Progenitor cell of endocrine pancreas (in vitro differentiated cells): ENCODE data around the gene NKAIN2. TPM values are rescaled to one million over a fixed set of nuclear protein-coding genes. Genes with fewer than 3 reads are reported as not detected.

Experiments
- DNase-seq: peaks from one replicate; pipeline ENCODE4 v3.0.0; 2021; ENCODE audit warnings: low spot score; ENCODE audit not compliant: unreplicated experiment
- H3K27ac Mint-ChIP-seq: 2 replicates; pipeline ENCODE4 v1.8.0; 2021; ENCODE audit warnings: mild to moderate bottlenecking, moderate library complexity, mixed read lengths
- H3K27me3 Mint-ChIP-seq: 2 replicates; pipeline ENCODE4 v1.8.0; 2021; ENCODE audit warnings: mixed read lengths
- H3K36me3 Mint-ChIP-seq: 2 replicates; pipeline ENCODE4 v1.8.0; 2022; ENCODE audit warnings: mixed read lengths; ENCODE audit not compliant: insufficient read depth
- H3K4me1 Mint-ChIP-seq: 2 replicates; pipeline ENCODE4 v1.8.0; 2021; ENCODE audit warnings: low read depth, mixed read lengths
- H3K4me3 Mint-ChIP-seq: 2 replicates; pipeline ENCODE4 v1.8.0; 2021; ENCODE audit warnings: low read depth, mild to moderate bottlenecking, moderate library complexity, mixed read lengths
- H3K9me3 Mint-ChIP-seq: 2 replicates; pipeline ENCODE4 v1.8.0; 2021; ENCODE audit warnings: low read depth, mixed read lengths
- CTCF ChIP-seq: fragments of 200-600 bp; sonication (generic); IDR thresholded peaks from one replicate; pipeline ENCODE4 v1.5.0; 2021; ENCODE audit warnings: antibody characterized with exemption, mild to moderate bottlenecking; ENCODE audit not compliant: unreplicated experiment
- total RNA-seq: library from RNA; stranded (reverse); gene quantifications from 2 replicates; pipeline ENCODE4 v1.2.1, GENCODE V29; 2021

Gene NKAIN2
- total RNA-seq, 1 donor from 2014 or later, result 2.5 TPM

GRCh38 chr6:124858564-124858963 lies 1054.9 kb downstream of the NKAIN2 start:
- peaks cover 6% of the 10 kb centered on the region for H3K9me3 Mint-ChIP-seq
- H3K4me1 Mint-ChIP-seq, result no peaks in the 10 kb centered on the region
- no peak overlapping the region for H3K4me3 Mint-ChIP-seq
- no peak for DNase-seq
- H3K36me3 Mint-ChIP-seq, result no peaks in the 10 kb centered on the region
- TF ChIP-seq CTCF, result no peak
- no peak overlapping the region for H3K27ac Mint-ChIP-seq
- H3K27me3 Mint-ChIP-seq, result no peaks in the 10 kb centered on the region

GRCh38 chr6:124859366-124859765 lies 1055.7 kb downstream of the NKAIN2 start:
- TF ChIP-seq CTCF, result no peak
- H3K4me3 Mint-ChIP-seq, result no peak overlapping the region
- no peak for DNase-seq
- no peaks in the 10 kb centered on the region for H3K36me3 Mint-ChIP-seq
- H3K4me1 Mint-ChIP-seq, result no peaks in the 10 kb centered on the region
- no peaks in the 10 kb centered on the region for H3K27me3 Mint-ChIP-seq
- H3K27ac Mint-ChIP-seq, result no peak overlapping the region
- H3K9me3 Mint-ChIP-seq, result peaks cover 6% of the 10 kb centered on the region

GRCh38 chr6:124866040-124866439 lies 1062.4 kb downstream of the NKAIN2 start:
- no peak overlapping the region for H3K27ac Mint-ChIP-seq
- peaks cover 4% of the 10 kb centered on the region for H3K27me3 Mint-ChIP-seq
- H3K4me1 Mint-ChIP-seq, result peaks cover 3% of the 10 kb centered on the region
- peaks cover 6% of the 10 kb centered on the region for H3K9me3 Mint-ChIP-seq
- TF ChIP-seq CTCF, result no peak
- H3K36me3 Mint-ChIP-seq, result no peaks in the 10 kb centered on the region
- DNase-seq, result no peak
- no peak overlapping the region for H3K4me3 Mint-ChIP-seq

GRCh38 chr6:124867121-124867520 lies 1063.5 kb downstream of the NKAIN2 start:
- TF ChIP-seq CTCF, result no peak
- DNase-seq, result no peak
- Mint-ChIP-seq H3K4me1 (peaks cover 3% of the 10 kb centered on the region), H3K4me3 (no peak overlapping the region), H3K27ac (no peak overlapping the region), H3K36me3 (no peaks in the 10 kb centered on the region), H3K9me3 (peaks cover 6% of the 10 kb centered on the region), H3K27me3 (peaks cover 4% of the 10 kb centered on the region)

- no peaks in the 10 kb centered on the region for H3K36me3 Mint-ChIP-seq
- peaks cover 4% of the 10 kb centered on the region for H3K27me3 Mint-ChIP-seq
- no peak for DNase-seq
- peaks cover 3% of the 10 kb centered on the region for H3K4me1 Mint-ChIP-seq
- H3K9me3 Mint-ChIP-seq, result no peaks in the 10 kb centered on the region
- TF ChIP-seq CTCF, result no peak
- H3K4me3 Mint-ChIP-seq, result no peak overlapping the region
- no peak overlapping the region for H3K27ac Mint-ChIP-seq
These were observed 1064.8 kb downstream of the NKAIN2 start for GRCh38 chr6:124868481-124868880.
